Kasumi-1 (cell line): Measurements from ENCODE around the gene FAR1.
A peak's percentile ranks its signal among the peaks of the same experiment; 100 is the strongest.
"Not testable (repeated sequence)": the region's sequence is repeated elsewhere in the genome, so short reads cannot be mapped to it uniquely, and the experiment has no call there.

Experiments
- DNase-seq, 2 experiments: peaks; one replicate each; lab custom pipeline; 2025; lab: John Stamatoyannopoulos, UW

Gene FAR1

DNA sequence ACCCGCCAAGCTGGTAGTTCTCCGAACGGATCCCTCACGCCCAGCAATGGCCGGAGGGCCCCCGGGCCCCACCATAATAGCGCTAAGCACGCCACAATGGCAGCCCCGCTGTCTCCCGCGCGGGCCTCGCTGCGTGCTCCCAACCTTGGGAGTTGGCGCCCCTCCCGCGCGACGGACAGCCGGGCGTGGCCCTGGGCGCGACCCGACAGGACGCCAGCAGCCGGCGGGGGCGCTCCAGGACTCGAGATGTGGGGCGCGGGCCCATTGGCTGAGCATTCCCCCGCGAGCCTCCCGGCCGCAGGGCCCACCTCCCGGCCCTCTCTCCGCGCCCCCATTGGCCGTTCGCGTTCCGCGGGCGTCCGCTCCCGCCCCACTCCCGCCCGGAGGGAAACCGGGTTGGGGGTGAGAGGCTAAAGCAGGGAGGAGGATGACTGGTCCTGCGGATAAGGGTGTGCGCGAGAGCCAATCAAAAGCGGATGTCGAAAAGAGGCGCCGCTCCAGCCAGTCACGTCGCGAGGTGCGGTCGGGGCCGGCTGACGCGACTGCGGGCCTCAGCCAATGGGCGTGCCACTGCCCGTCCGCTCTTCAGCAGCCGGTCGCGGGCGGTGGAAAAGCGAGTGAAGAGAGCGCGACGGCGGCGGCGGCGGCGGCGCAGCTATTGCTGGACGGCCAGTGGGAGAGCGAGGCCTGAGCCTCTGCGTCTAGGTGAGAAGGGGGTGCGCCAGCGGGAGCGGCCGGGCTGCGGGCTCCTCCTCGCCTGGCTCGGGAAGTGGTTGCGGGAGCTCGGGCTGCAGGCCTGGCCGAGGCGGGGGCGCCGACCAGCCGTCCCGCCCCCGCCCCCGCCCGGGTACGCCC lies at the start of gene FAR1:
Gene FAR1 (plus strand): TSS at position 567 of the 855 bp plus-strand sequence. CDS start 26,098 bp downstream, outside the sequence.
- peak; percentile 97 to 98 for DNase-seq

DNA sequence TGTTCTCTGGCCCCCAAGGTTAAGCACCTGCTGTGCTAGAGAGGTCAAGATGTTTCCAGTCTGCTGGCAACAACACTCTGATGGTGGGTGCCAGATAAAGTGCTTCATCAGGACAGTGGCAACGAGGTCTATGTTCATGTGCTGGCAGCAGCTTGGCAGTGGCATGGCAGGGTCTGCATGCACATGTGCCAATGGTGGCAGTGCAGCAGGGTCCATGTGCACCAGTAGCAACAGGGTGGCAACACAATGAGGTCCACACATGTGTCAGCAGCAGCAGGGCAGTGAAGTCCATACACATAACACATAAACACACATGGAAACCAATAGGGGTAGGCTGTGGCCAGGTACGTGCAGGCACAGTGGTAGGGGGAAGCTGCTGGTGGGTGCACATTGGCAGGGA lies 48.4 kb upstream of the FAR1 start:
- no peak for DNase-seq

DNA sequence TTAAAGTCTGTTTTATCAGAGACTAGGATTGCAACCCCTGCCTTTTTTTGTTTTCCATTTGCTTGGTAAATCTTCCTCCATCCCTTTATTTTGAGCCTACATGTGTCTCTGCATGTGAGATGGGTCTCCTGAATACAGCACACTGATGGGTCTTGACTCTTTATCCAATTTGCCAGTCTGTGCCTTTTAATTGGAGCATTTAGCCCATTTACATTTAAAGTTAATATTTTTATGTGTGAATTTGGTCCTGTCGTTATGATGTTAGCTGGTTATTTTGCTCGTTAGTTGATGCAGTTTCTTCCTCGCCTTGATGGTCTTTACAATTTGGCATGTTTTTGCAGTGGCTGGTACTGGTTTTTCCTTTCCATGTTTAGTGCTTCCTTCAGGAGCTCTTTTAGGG lies 41.6 kb upstream of the FAR1 start:
- not testable (repeated sequence) for DNase-seq

GRCh38 chr11:13628634-13629033 lies 39.8 kb upstream of the FAR1 start:
- DNase-seq, result not testable (repeated sequence)

DNA sequence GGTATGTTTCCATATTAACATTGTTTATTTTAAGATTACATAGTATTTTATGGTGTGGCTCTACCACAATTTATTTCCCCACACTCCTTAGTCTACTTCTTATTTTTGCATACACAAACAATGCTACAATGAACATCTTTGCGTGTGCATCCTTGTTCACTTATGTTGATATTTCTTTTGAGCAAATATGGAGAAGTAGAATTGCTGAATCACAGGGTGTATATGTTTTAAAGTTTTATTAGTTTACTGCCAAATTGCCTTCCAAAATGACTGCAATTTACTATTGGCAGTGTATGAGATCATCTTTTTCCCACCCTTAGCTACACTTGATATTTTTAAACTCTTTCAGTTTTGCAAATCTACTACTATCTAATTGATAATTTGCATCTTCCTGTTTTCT lies 38.7 kb upstream of the FAR1 start:
- DNase-seq, result no peak

- DNase-seq, result no peak
Measured at GRCh38 chr11:13635290-13635689, 33.2 kb upstream of the FAR1 start.

- no peak for DNase-seq
Measured at GRCh38 chr11:13635804-13636203, 32.7 kb upstream of the FAR1 start.

DNA sequence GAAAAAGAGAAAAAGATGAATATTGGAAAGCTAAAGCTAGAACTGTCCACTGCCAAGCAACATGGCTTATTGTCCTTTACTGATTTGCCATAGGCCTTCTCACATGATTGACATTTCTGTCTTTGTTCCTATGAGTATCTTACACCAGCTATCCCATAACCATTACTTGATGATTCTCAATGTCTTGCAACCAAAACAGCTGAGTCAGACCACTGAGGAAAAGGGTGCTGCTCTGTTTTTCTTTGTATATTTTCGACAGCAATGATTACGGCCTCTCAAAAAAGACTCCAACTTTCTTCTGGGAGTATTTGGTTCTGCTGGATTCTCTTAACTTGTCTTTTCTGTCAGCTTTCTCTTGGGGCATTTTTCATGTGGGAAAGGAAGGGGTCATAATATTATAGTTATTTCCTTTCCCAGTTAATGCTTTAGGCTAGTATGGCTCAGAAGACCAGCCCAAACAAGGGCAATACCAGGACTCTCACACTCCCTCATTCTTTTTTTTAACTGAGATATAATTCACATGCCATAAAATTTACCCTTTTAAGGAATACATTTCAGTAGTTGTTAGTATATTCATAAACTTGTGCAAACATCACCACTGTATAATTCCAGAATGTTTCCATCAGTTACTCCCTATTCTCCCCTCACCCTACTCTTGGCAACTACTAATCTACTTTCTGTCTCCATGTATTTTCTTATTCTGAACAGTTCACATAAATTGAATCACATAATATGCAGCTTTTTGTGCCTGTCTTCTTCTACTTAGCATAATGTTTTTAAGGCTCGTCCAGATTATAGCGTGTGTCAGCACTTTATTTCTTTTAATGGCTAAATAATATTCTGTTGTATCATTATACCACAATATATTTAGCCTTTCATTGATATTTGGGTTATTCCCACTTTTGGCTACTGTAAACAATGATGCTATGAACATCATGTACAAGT lies 31.1 kb upstream of the FAR1 start:
- DNase-seq, result no peak

DNA sequence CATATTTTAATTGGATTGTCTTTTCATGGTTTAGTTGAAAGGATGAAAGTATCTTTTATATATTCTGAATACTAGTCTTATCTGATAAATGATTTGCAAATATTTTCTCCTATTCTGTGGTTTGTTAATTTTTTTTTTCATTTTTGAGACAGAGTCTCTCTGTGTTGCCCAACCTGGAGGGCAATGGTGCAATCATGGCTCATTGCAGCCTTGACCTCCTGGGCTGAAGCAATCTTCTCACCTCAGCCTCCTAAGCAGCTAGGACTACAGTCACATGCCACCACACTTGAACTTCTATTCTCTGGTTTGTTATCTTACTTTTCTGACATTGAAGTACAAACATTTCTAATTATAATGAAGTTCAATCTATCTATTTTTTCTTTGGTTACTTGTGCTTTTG lies 30.0 kb upstream of the FAR1 start:
- DNase-seq, result no peak

GRCh38 chr11:13644997-13645687 lies 23.3 kb upstream of the FAR1 start:
- DNase-seq, result no peak

GRCh38 chr11:13647391-13647790 lies 21.1 kb upstream of the FAR1 start:
- no peak for DNase-seq

DNA sequence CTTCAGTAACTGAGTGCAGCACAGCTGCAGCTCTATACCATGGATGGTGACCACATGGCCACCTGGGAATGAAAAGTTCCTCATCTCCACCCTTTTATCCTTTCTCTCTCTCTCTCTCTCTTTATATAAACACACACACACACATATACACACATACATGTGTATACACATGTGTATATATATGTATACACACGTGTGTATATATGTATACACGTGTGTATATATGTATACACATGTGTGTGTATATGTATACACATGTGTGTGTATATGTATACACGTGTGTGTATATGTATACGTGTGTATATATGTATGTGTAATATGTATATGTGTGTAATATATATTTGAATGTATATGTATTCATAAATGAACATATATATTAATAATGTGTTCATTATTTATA lies 18.8 kb upstream of the FAR1 start:
- DNase-seq, result no peak

GRCh38 chr11:13651515-13651914 lies 17.0 kb upstream of the FAR1 start:
- not testable (repeated sequence) for DNase-seq

- no peak for DNase-seq
Measured at GRCh38 chr11:13661074-13661623, 7.3 kb upstream of the FAR1 start.

DNA sequence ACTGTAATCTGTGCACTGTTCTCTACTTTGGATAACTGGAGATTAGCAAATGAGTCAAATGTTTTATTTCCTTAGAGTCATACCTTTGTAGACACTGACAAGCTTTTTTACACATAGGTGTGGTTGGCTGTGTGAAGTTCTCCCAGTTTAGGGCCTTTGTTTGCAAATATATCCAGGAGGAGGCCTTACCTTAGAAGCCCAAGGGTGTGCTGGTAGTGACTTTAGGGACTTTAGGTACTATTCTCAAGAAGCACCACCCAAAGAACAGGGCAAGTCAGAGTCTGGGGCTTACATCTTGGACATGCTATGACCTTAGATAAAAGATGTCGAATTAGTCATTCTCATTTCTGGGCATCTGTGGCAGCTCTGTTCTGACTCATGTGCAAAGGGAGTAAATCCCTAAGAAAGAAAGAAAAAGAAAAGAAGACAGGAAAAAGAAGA lies 4.8 kb upstream of the FAR1 start:
- DNase-seq, result no peak

- no peak for DNase-seq
Measured at GRCh38 chr11:13664351-13664750, 4.1 kb upstream of the FAR1 start.

DNA sequence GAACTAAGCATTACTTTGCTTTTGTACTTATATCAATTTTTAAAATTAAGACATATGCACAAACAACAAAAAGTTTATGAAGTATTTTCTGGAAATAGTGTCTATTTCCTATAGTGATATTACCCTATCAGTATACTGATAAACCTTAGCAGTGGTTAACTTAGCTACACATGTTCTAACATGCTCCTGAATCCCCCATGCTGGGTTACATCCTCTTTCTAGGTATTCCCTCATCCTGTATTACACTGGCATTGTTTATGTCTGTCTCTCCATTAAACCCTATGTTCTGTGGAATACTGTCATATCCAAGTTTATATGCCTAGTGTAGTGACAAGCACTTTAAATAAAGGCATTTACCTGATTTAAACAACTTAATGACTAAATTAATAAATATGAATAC lies 1.8 kb upstream of the FAR1 start:
- DNase-seq, result no peak

- DNase-seq, result no peak
Measured at GRCh38 chr11:13667245-13667644, 1.2 kb upstream of the FAR1 start.

DNA sequence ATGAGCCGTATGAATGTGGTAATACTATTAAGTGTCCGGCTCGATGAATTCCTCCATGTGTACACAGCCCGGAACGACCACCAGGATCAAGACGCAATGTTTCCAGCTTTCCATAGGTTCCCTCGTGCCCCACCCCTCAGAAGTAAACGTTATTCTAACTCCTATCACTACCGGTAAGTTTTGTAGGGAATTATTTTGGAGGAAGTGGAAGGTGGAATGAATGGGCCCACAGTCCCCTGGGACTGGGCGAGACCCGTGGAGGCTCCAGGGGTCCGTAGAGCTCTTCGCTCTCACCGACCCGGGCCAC lies 720 bp upstream of the FAR1 start:
- DNase-seq, result no peak

DNA sequence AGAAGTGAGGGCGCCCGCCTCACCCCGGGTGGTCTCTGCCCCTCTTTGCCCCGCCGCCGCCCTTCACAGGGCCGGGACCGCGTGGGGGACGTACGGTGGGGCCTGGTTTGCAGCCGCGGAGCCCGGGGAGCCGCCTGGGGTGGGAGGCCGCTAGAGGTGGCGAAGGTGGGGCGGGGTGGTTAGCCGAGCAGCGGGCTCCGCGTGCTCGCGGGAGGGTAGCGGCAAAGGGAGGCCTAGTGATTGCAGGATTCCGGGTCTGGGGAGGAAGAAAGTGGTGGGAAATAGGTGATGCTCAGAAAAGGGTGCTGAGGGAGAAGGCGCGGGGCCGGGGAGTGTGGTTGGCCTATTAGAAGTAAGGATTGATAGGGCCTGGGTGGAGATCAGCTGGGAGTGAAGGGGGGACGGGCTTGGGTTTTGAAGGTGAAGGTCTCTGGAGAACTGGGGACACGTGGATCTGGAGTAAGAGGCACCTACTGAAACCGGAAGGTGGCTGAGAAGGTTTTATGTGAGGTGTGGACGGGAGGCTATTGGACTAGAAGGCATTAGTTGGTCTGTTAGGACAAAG lies 571 bp downstream of the FAR1 start:
- peak; percentile 25 to 62 for DNase-seq
